Ovary (tissue), 3 donors: ENCODE results near the gene DAAM1.

Experiments used
- EP300 ChIP-seq: sonication (generic); formaldehyde crosslinking; IDR thresholded peaks from one replicate; pipeline ENCODE4 v1.6.1; 2017; ENCODE audit warnings: antibody characterized with exemption
- POLR2A ChIP-seq: fragments of 450-650 bp; IDR thresholded peaks from one replicate; pipeline ENCODE4 v1.6.1; 2017; ENCODE audit warnings: antibody characterized with exemption, mild to moderate bottlenecking, moderate library complexity
- TF ChIP-seq, protein P1 (sequence below), 3 donors: fragments of 450-650 bp in 2 of 3; fragments of 200-600 bp in 1 of 3; IDR thresholded peaks; one replicate each; pipeline versions ENCODE4 v1.5.1 to v1.8.0; 2016 to 2022; ENCODE audit warnings: antibody characterized with exemption in 3 of 3, mild to moderate bottlenecking in 1 of 3
- donor health status: DM: no; HTN: no; CAD: no.

DNA sequence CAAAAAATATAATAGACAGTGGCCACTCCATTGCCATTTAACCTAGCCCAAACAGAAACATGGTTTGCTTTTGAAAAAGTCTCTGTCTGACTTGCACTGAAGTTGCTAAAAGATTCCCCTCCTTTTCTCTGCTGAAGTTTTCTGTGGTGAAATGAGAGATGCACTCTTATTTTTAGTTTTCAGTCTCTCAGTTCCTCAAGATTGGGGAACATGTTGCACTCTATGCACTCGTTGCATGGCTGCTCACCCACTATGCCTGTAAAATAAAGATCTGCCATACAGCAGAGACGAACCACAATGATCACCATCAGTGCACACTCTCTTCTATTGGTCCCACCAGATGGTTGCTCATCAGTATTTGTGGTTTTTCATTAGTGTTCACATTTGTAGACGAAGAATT lies 13.1 kb upstream of the DAAM1 start:
- TF ChIP-seq EP300 (no peak), POLR2A (no peak)
- TF ChIP-seq, protein P1, sequence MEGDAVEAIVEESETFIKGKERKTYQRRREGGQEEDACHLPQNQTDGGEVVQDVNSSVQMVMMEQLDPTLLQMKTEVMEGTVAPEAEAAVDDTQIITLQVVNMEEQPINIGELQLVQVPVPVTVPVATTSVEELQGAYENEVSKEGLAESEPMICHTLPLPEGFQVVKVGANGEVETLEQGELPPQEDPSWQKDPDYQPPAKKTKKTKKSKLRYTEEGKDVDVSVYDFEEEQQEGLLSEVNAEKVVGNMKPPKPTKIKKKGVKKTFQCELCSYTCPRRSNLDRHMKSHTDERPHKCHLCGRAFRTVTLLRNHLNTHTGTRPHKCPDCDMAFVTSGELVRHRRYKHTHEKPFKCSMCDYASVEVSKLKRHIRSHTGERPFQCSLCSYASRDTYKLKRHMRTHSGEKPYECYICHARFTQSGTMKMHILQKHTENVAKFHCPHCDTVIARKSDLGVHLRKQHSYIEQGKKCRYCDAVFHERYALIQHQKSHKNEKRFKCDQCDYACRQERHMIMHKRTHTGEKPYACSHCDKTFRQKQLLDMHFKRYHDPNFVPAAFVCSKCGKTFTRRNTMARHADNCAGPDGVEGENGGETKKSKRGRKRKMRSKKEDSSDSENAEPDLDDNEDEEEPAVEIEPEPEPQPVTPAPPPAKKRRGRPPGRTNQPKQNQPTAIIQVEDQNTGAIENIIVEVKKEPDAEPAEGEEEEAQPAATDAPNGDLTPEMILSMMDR (IDR thresholded peaks at IDR 0.05): no peak
